HCT116 (cell line): Measurements from ENCODE around the gene NUF2.

Experiments
- CBX3 ChIP-seq: IDR thresholded peaks from 2 replicates; pipeline ENCODE4 v1.6.1; 2012; ENCODE audit warnings: low read depth
- ELF1 ChIP-seq: IDR thresholded peaks from 2 replicates; pipeline ENCODE4 v1.6.1; 2012; ENCODE audit warnings: low read depth, borderline replicate concordance
- EZH2 ChIP-seq: fragments of 200-600 bp; sonication (generic); IDR thresholded peaks from 2 replicates; pipeline ENCODE4 v1.6.1; 2017; ENCODE audit warnings: antibody characterized with exemption, mixed run types
- JUND ChIP-seq: IDR thresholded peaks from 2 replicates; pipeline ENCODE4 v1.6.1; 2012
- POLR2A ChIP-seq: IDR thresholded peaks from 2 replicates; pipeline ENCODE4 v1.7.0; 2011; ENCODE audit warnings: borderline replicate concordance; ENCODE audit not compliant: insufficient read depth, insufficient read length; ENCODE audit errors: extremely low read depth
- POLR2AphosphoS5 ChIP-seq: IDR thresholded peaks from 2 replicates; pipeline ENCODE4 v1.6.1; 2011; ENCODE audit warnings: mild to moderate bottlenecking, low read depth, low read length, moderate library complexity
- RAD21 ChIP-seq: IDR thresholded peaks from 2 replicates; pipeline ENCODE4 v1.6.1; 2012; ENCODE audit warnings: low read depth, mild to moderate bottlenecking
- SIN3A ChIP-seq: IDR thresholded peaks from 2 replicates; pipeline ENCODE4 v1.6.1; 2012; ENCODE audit warnings: low read depth
- SP1 ChIP-seq: IDR thresholded peaks from 2 replicates; pipeline ENCODE4 v1.6.1; 2012; ENCODE audit warnings: low read depth
- YY1 ChIP-seq: IDR thresholded peaks from 2 replicates; pipeline ENCODE4 v1.6.1; 2011; ENCODE audit warnings: low read length, low read depth, moderate library complexity, mild to moderate bottlenecking; ENCODE audit not compliant: insufficient replicate concordance; ENCODE audit errors: extremely low read depth
- TF ChIP-seq, protein P1 (sequence below), 3 experiments: fragments of 200-600 bp in 1 of 3; sonication (generic) in 1 of 3; IDR thresholded peaks in 2 of 3; conservative IDR thresholded peaks in 1 of 3; 2 replicates each; pipeline ENCODE4 v1.5.1; 2012 to 2017; ENCODE audit warnings: low read depth in 2 of 3, low read length in 2 of 3, antibody characterized with exemption in 1 of 3, borderline replicate concordance in 1 of 3, control low read depth in 1 of 3, mild to moderate bottlenecking in 1 of 3, mixed read lengths in 1 of 3, mixed run types in 1 of 3, moderate library complexity in 1 of 3; ENCODE audit not compliant: insufficient read depth in 1 of 3
- TF ChIP-seq, protein P2 (sequence below): IDR thresholded peaks from 2 replicates; pipeline ENCODE4 v1.6.1; 2012

DNA sequence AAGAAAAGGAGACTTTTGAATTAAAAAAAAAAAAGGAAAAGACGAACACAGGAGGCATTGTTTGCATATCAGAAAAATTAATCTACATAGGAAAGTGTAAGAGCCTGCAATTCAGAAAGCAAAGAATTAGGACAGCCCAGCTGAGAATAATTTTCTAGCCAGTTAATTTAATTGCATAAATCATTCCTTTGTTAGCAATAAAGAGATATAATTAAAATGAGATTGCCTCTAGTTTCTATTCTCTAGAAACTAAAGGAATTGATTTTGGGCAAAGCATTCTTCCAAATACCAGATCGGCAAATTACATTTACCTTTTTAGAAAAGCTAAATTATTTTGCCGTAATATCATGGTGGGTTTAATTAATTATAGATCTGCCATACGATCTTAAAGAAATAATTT, 46.0 kb downstream of the NUF2 start:
- TF ChIP-seq, protein P1, sequence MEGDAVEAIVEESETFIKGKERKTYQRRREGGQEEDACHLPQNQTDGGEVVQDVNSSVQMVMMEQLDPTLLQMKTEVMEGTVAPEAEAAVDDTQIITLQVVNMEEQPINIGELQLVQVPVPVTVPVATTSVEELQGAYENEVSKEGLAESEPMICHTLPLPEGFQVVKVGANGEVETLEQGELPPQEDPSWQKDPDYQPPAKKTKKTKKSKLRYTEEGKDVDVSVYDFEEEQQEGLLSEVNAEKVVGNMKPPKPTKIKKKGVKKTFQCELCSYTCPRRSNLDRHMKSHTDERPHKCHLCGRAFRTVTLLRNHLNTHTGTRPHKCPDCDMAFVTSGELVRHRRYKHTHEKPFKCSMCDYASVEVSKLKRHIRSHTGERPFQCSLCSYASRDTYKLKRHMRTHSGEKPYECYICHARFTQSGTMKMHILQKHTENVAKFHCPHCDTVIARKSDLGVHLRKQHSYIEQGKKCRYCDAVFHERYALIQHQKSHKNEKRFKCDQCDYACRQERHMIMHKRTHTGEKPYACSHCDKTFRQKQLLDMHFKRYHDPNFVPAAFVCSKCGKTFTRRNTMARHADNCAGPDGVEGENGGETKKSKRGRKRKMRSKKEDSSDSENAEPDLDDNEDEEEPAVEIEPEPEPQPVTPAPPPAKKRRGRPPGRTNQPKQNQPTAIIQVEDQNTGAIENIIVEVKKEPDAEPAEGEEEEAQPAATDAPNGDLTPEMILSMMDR (IDR thresholded peaks at IDR 0.05 in 2 of 3, conservative IDR thresholded peaks at IDR 0.05 in 1 of 3; ENCODE audit: borderline replicate concordance in 1 of 3, insufficient read depth in 1 of 3, low read depth in 2 of 3, low read length in 2 of 3), result no peak
- TF ChIP-seq JUND, result no peak
- TF ChIP-seq POLR2AphosphoS5, result no peak
- no peak for TF ChIP-seq EZH2
- no peak for TF ChIP-seq POLR2A
- no peak for TF ChIP-seq SP1
- no peak for TF ChIP-seq CBX3
- no peak for TF ChIP-seq SIN3A
- TF ChIP-seq RAD21, result no peak
- TF ChIP-seq, protein P2, sequence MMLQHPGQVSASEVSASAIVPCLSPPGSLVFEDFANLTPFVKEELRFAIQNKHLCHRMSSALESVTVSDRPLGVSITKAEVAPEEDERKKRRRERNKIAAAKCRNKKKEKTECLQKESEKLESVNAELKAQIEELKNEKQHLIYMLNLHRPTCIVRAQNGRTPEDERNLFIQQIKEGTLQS, result no peak
- TF ChIP-seq ELF1, result no peak
- TF ChIP-seq YY1, result no peak
